HUES48 (cell line): ENCODE results near the gene RBM10.

Source experiments
- H3K27ac ChIP-seq: one replicate; pipeline ENCODE4 v1.7.0; 2013; ENCODE audit warnings: low read depth, low read length, inconsistent platforms
- H3K27me3 ChIP-seq: 2 replicates; pipeline ENCODE4 v1.6.1; 2013; ENCODE audit warnings: mild to moderate bottlenecking, low read length; ENCODE audit not compliant: control insufficient read depth, insufficient read depth
- H3K36me3 ChIP-seq: 2 replicates; pipeline ENCODE4 v1.6.1; 2013; ENCODE audit warnings: low read length; ENCODE audit not compliant: control insufficient read depth, insufficient read depth
- H3K4me1 ChIP-seq: 2 replicates; pipeline ENCODE4 v1.6.1; 2013; ENCODE audit warnings: mild to moderate bottlenecking, low read length; ENCODE audit not compliant: control insufficient read depth, insufficient read depth
- H3K4me3 ChIP-seq: 2 replicates; pipeline ENCODE4 v1.5.1; 2013; ENCODE audit warnings: mild to moderate bottlenecking, low read depth, low read length
- H3K9ac ChIP-seq: 2 replicates; pipeline ENCODE4 v1.6.1; 2013; ENCODE audit warnings: mild to moderate bottlenecking, low read depth, low read length, moderate library complexity
- H3K9me3 ChIP-seq: 2 replicates; pipeline ENCODE4 v1.6.1; 2013; ENCODE audit warnings: low read length; ENCODE audit not compliant: control insufficient read depth, insufficient read depth

The RBM10 gene

GRCh38 chrX:47156611-47157520 lies 11.8 kb downstream of the RBM10 start:
- H3K9ac ChIP-seq: no peak overlapping the region
- H3K9me3 ChIP-seq: no peaks in the 10 kb centered on the region
- no peaks in the 10 kb centered on the region for H3K4me1 ChIP-seq
- H3K36me3 ChIP-seq: peaks cover 52% of the 10 kb centered on the region
- H3K27ac ChIP-seq: no peak overlapping the region
- no peak overlapping the region for H3K4me3 ChIP-seq
- no peaks in the 10 kb centered on the region for H3K27me3 ChIP-seq

DNA sequence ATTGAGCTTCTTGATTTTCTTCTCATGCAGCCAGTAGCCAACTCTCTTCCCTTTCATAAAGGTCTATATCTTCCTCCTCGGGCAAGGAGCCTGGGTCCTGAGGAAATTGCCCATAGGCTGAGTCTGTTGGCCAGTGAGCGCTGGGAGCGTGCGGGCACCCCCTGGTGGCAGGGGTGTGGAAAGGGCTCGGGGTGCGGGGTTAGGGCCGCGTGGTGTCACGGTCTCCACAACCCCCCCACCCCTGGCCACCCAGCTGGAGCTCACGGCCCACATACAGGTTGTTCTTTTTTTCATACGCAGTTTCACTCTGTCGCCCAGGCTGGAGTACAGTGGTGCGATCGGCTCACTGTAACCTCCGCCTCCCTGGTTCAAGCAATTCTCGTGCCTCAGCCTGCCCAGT lies 13.1 kb downstream of the RBM10 start:
- no peaks in the 10 kb centered on the region for H3K9me3 ChIP-seq
- H3K27ac ChIP-seq: no peak overlapping the region
- H3K9ac ChIP-seq: no peak overlapping the region
- no peaks in the 10 kb centered on the region for H3K4me1 ChIP-seq
- H3K27me3 ChIP-seq: no peaks in the 10 kb centered on the region
- H3K4me3 ChIP-seq: no peak overlapping the region
- peaks cover 48% of the 10 kb centered on the region for H3K36me3 ChIP-seq

- Histone ChIP-seq H3K9ac (no peak overlapping the region), H3K36me3 (peaks cover 41% of the 10 kb centered on the region)
Observed at GRCh38 chrX:47158781-47159180, 13.8 kb downstream of the RBM10 start.

DNA sequence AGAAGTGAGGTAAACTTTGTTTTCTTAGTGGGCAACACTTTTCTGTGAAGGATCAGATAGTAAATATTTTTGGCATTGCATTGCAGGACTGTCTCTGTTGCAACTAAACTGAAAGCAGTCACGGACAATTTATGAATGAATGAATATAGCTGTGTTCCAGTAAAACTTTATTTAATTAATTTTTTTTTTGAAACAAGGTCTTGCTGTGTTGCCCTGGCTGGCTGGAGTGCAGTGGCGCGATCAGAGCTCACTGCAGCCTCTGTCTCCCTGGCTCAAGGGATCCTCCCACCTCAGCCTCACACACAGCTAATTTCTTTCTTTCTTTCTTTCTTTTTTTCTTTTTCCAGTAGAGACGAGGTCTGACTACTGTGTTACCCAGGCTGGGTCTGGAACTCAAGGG lies 15.8 kb downstream of the RBM10 start:
- Histone ChIP-seq H3K27me3 (no peaks in the 10 kb centered on the region), H3K9me3 (no peaks in the 10 kb centered on the region), H3K36me3 (peaks cover 30% of the 10 kb centered on the region), H3K9ac (no peak overlapping the region), H3K4me1 (no peaks in the 10 kb centered on the region), H3K4me3 (no peak overlapping the region), H3K27ac (no peak overlapping the region)

More at GRCh38 chrX:47158781-47159180, 13.8 kb downstream of the RBM10 start:
- no peaks in the 10 kb centered on the region for H3K4me1 ChIP-seq
- H3K27me3 ChIP-seq: no peaks in the 10 kb centered on the region
- H3K9me3 ChIP-seq: no peaks in the 10 kb centered on the region
- no peak overlapping the region for H3K4me3 ChIP-seq
- H3K27ac ChIP-seq: no peak overlapping the region

GRCh38 chrX:47162927-47163583 lies 18.0 kb downstream of the RBM10 start:
- H3K9ac ChIP-seq: no peak overlapping the region
- H3K9me3 ChIP-seq: no peaks in the 10 kb centered on the region
- H3K4me1 ChIP-seq: no peaks in the 10 kb centered on the region
- H3K27me3 ChIP-seq: no peaks in the 10 kb centered on the region
- no peak overlapping the region for H3K4me3 ChIP-seq
- no peak overlapping the region for H3K27ac ChIP-seq
- peaks cover 14% of the 10 kb centered on the region; the same call in 1 of the 2 replicates for H3K36me3 ChIP-seq

DNA sequence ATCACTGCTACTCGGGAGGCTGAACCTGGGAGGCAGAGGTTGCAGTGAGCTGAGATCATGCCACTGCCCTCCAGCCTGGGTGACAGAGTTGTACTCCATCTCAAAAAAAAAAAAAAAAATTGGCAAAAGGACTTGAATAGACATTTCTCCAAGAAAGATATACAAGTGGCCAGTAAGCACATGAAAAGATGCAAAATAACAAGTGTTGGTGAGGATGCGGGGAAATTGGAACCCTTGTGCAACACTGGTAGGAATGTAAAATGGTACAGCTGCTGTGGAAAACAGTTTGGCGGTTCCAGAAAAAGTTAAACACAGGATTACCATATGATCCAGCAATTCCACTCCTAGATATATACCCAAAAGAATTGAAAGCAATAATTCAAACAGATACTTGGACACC lies 19.4 kb downstream of the RBM10 start:
- Histone ChIP-seq H3K27ac (no peak overlapping the region), H3K36me3 (peaks cover 18% of the 10 kb centered on the region), H3K4me1 (no peaks in the 10 kb centered on the region), H3K4me3 (no peak overlapping the region), H3K9me3 (no peaks in the 10 kb centered on the region), H3K27me3 (no peaks in the 10 kb centered on the region), H3K9ac (no peak overlapping the region)

DNA sequence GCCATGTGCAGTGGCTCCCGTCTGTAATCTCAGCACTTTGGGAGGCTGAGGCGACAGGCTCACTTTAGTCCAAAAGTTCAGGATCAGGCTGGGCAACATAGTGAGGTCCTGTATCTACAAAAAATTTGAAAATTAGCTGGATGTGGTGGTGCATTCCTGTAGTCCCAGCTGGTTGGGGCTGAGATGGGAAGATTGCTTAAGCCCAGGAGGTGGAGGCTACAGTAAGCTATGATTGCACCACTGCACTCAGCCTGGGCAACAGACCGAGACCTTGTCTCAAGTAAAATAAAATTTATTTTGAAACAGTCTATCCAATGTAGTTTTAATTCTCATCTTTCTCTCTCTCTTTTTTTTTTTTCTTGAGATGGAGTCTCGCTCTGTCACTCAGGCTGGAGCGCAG lies 21.1 kb downstream of the RBM10 start:
- H3K9ac ChIP-seq: no peak overlapping the region
- no peaks in the 10 kb centered on the region for H3K27me3 ChIP-seq
- no peak overlapping the region for H3K4me3 ChIP-seq
- H3K9me3 ChIP-seq: no peaks in the 10 kb centered on the region
- no peaks in the 10 kb centered on the region for H3K4me1 ChIP-seq
- H3K36me3 ChIP-seq: peaks cover 34% of the 10 kb centered on the region
- H3K27ac ChIP-seq: no peak overlapping the region

GRCh38 chrX:47168495-47169073 lies 23.6 kb downstream of the RBM10 start:
- H3K36me3 ChIP-seq: peaks cover 48% of the 10 kb centered on the region
- no peaks in the 10 kb centered on the region for H3K9me3 ChIP-seq
- H3K27ac ChIP-seq: no peak overlapping the region
- H3K27me3 ChIP-seq: no peaks in the 10 kb centered on the region
- H3K4me1 ChIP-seq: no peaks in the 10 kb centered on the region
- no peak overlapping the region for H3K4me3 ChIP-seq
- no peak overlapping the region for H3K9ac ChIP-seq

GRCh38 chrX:47169273-47169672 lies 24.3 kb downstream of the RBM10 start:
- H3K27ac ChIP-seq: no peak overlapping the region
- H3K4me1 ChIP-seq: no peaks in the 10 kb centered on the region
- H3K4me3 ChIP-seq: no peak overlapping the region
- H3K36me3 ChIP-seq: peaks cover 51% of the 10 kb centered on the region
- H3K9ac ChIP-seq: no peak overlapping the region
- no peaks in the 10 kb centered on the region for H3K27me3 ChIP-seq
- H3K9me3 ChIP-seq: no peaks in the 10 kb centered on the region

DNA sequence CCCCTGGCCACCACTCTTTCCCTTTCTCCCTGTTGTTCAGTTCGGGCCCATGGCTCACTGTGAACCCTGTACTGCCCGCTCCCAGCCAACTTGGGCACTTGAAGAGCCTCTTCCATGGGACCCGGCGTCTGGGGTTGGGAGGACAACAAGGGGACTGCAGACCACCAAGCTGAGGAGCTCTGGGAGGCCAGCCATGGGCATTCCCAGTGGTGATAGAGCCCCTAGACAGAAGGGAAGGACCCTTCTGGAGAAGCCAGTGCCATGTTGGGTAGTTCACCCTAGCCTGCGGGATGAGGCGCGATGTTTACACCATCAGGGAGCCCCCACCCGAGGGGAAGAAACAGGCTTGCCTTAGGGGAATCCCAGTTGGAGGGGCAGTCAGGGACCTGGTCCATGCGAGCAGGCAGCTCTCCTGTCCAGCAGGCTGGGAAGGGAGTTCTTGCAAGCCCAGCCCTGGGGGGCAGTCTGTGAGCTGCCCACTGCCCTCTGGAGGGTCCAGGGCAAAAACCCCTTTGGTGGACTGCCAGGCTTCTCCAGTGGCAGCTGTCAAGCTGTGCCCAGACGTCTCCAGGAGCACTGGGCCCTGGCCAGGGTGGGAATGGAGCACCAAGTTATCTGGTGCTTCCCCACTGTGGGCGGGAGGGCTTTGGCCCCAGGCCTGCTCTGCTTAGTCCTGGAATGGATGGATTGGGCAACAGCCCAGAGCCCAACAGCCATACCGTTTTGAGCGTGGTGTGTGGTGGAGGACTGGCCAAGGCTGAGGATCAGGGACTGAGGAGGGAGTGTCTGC lies 24.9 kb downstream of the RBM10 start:
- no peaks in the 10 kb centered on the region for H3K9me3 ChIP-seq

More for the DNA sequence above, 24.9 kb downstream of the RBM10 start:
- H3K27ac ChIP-seq: no peak overlapping the region
- no peak overlapping the region for H3K9ac ChIP-seq
- H3K36me3 ChIP-seq: peaks cover 54% of the 10 kb centered on the region
- H3K27me3 ChIP-seq: 0 out of 2 replicates have a peak, but pooled peaks cover under 1% of the 10 kb centered on the region
- H3K4me1 ChIP-seq: no peaks in the 10 kb centered on the region
- no peak overlapping the region for H3K4me3 ChIP-seq
